MM.1S (cell line): Measurements from ENCODE around the gene NCAM2.

Experiments
- DNase-seq: peaks from one replicate; pipeline ENCODE4 v3.0.0-alpha.2; 2015
- H2AFZ ChIP-seq: fragments of 300-600 bp; sonication (generic); 2 replicates; pipeline ENCODE4 v1.6.0; 2016; ENCODE audit warnings: antibody characterized with exemption, low read length
- H3F3A ChIP-seq: fragments of 300-600 bp; sonication (generic); 2 replicates; pipeline ENCODE4 v1.6.1; 2016; ENCODE audit warnings: mild to moderate bottlenecking, antibody characterized with exemption, low read length, moderate library complexity, mixed read lengths; ENCODE audit not compliant: insufficient read depth
- H3K27ac ChIP-seq: fragments of 300-600 bp; sonication (generic); 2 replicates; pipeline ENCODE4 v1.5.1; 2016; ENCODE audit warnings: mild to moderate bottlenecking, low read length
- H3K27me3 ChIP-seq: fragments of 300-600 bp; sonication (generic); replicated peaks from 2 replicates; pipeline ENCODE4 v1.6.0; 2016; ENCODE audit warnings: low read length; ENCODE audit not compliant: insufficient read depth
- H3K36me3 ChIP-seq: fragments of 300-600 bp; sonication (generic); replicated peaks from 2 replicates; pipeline ENCODE4 v1.6.1; 2016; ENCODE audit warnings: mild to moderate bottlenecking, low read length, mixed read lengths; ENCODE audit not compliant: insufficient read depth
- H3K4me1 ChIP-seq: fragments of 300-600 bp; sonication (generic); 2 replicates; pipeline ENCODE4 v1.6.1; 2016; ENCODE audit warnings: low read length, mixed read lengths
- H3K4me2 ChIP-seq: fragments of 300-600 bp; sonication (generic); 2 replicates; pipeline ENCODE4 v1.6.0; 2016; ENCODE audit warnings: low read depth, low read length
- H3K4me3 ChIP-seq: fragments of 300-600 bp; sonication (generic); 2 replicates; pipeline ENCODE4 v1.5.1; 2016; ENCODE audit warnings: low read length, mixed read lengths
- H3K79me2 ChIP-seq: fragments of 300-600 bp; sonication (generic); 2 replicates; pipeline ENCODE4 v1.6.1; 2016; ENCODE audit warnings: mixed run types, low read length, mixed read lengths
- H3K9ac ChIP-seq: fragments of 300-600 bp; sonication (generic); 2 replicates; pipeline ENCODE4 v1.6.1; 2016; ENCODE audit warnings: low read length, mixed read lengths
- H3K9me2 ChIP-seq: fragments of 300-600 bp; sonication (generic); replicated peaks from 2 replicates; pipeline ENCODE4 v1.6.1; 2016; ENCODE audit warnings: mild to moderate bottlenecking, low read length, mixed read lengths; ENCODE audit not compliant: insufficient read depth
- H3K9me3 ChIP-seq: fragments of 300-600 bp; sonication (generic); replicated peaks from 2 replicates; pipeline ENCODE4 v1.6.1; 2016; ENCODE audit warnings: mild to moderate bottlenecking, low read length, mixed read lengths; ENCODE audit not compliant: insufficient read depth
- H4K20me1 ChIP-seq: fragments of 300-600 bp; sonication (generic); 2 replicates; pipeline ENCODE4 v1.6.1; 2016; ENCODE audit warnings: mild to moderate bottlenecking, low read length, moderate library complexity, mixed read lengths; ENCODE audit not compliant: insufficient read depth
- EZH2 ChIP-seq: fragments of 300-600 bp; sonication (generic); optimal IDR thresholded peaks from 2 replicates; pipeline ENCODE3; 2017; ENCODE audit warnings: low read depth, mild to moderate bottlenecking, antibody characterized with exemption, low read length, mixed read lengths
- EZH2phosphoT487 ChIP-seq: fragments of 300-600 bp; sonication (generic); IDR thresholded peaks from 2 replicates; pipeline ENCODE4 v1.6.1; 2018; ENCODE audit warnings: antibody characterized with exemption, low read length
- TF ChIP-seq, protein P1 (sequence below): fragments of 300-600 bp; sonication (generic); IDR thresholded peaks from 2 replicates; pipeline ENCODE4 v1.5.1; 2016; ENCODE audit warnings: antibody characterized with exemption, low read length, mixed read lengths

Gene NCAM2

DNA sequence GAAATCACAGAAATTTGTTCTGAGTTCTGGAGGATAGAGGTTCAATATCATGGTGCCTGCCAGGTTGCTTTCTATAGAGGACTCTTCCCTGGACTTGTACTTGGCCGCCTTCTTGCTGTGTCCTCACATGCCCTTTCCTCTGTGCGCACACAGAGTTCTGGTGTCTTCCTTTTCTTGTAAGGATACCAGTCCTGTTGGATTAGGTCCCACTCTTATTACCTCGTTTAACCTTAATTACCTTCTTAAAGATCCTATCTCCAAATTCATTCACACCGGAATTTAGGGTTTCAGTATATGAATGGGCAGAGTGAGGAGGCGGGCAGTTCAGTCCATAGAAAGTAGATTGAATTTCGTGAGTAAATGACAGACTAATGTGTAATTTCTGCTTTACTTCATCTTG lies 413.9 kb downstream of the NCAM2 start:
- Histone ChIP-seq H3K79me2 (no peaks in the 10 kb centered on the region), H2AFZ (no peak overlapping the region), H3K4me2 (no peak overlapping the region), H3K9me2 (no peaks in the 10 kb centered on the region), H3K36me3 (no peaks in the 10 kb centered on the region), H3K27ac (no peak overlapping the region), H3K9ac (no peak overlapping the region), H4K20me1 (no peaks in the 10 kb centered on the region), H3K4me1 (peaks cover 4% of the 10 kb centered on the region), H3F3A (no peaks in the 10 kb centered on the region), H3K4me3 (no peak overlapping the region), H3K9me3 (no peaks in the 10 kb centered on the region), H3K27me3 (no peaks in the 10 kb centered on the region)
- no peak for DNase-seq
- no peak for TF ChIP-seq EZH2
- TF ChIP-seq EZH2phosphoT487: no peak
- TF ChIP-seq, protein P1, sequence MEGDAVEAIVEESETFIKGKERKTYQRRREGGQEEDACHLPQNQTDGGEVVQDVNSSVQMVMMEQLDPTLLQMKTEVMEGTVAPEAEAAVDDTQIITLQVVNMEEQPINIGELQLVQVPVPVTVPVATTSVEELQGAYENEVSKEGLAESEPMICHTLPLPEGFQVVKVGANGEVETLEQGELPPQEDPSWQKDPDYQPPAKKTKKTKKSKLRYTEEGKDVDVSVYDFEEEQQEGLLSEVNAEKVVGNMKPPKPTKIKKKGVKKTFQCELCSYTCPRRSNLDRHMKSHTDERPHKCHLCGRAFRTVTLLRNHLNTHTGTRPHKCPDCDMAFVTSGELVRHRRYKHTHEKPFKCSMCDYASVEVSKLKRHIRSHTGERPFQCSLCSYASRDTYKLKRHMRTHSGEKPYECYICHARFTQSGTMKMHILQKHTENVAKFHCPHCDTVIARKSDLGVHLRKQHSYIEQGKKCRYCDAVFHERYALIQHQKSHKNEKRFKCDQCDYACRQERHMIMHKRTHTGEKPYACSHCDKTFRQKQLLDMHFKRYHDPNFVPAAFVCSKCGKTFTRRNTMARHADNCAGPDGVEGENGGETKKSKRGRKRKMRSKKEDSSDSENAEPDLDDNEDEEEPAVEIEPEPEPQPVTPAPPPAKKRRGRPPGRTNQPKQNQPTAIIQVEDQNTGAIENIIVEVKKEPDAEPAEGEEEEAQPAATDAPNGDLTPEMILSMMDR: no peak

DNA sequence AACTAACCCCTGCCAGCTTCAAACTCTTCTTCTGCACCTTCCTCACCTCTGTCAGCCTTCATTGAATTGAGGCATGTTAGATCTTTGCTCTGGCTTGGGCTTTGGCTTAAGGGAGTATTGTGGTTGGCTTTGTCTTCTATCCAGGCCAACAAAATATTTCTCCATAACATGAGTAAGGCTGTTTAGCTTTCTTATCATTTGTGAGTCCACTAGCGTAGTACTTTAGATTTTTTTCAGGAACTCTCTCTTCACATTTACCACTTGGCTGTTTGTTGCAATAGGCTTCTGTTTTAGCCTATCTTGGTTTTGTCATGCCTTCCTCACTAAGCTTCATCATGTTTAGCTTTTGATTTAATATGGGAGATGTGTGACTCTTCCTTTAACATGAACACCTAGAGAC lies 417.5 kb downstream of the NCAM2 start:
- H3K9me2 ChIP-seq: no peaks in the 10 kb centered on the region
- no peaks in the 10 kb centered on the region for H3K9me3 ChIP-seq
- no peaks in the 10 kb centered on the region for H4K20me1 ChIP-seq
- no peak overlapping the region for H2AFZ ChIP-seq
- H3K9ac ChIP-seq: no peak overlapping the region
- no peaks in the 10 kb centered on the region for H3K36me3 ChIP-seq
- TF ChIP-seq EZH2 (no peak), EZH2phosphoT487 (no peak)
- TF ChIP-seq, protein P1: no peak
- no peak overlapping the region for H3K4me3 ChIP-seq
- no peak overlapping the region for H3K4me2 ChIP-seq
- no peak overlapping the region for H3K27ac ChIP-seq
- no peaks in the 10 kb centered on the region for H3K79me2 ChIP-seq
- H3K4me1 ChIP-seq: no peaks in the 10 kb centered on the region
- H3K27me3 ChIP-seq: no peaks in the 10 kb centered on the region
- no peaks in the 10 kb centered on the region for H3F3A ChIP-seq
- DNase-seq: no peak

DNA sequence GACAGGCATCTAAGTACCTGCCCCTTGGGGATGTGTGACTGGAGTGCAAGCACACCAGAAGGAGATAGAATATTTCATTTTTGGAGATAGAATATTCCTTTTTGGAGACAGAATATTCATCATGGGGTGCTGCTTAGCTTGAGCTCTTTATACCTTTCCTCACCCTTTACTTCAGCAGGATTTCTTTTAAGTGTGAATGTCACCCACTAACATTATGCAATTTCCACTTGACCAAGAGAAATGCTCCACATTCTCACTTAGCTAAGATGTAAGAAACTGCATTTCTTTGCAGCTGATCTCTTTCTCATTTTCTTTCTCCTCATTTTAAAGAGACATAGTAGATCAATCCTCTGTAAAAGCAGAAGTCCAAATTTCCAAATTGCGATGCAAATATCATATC lies 436.7 kb downstream of the NCAM2 start:
- Histone ChIP-seq H3K79me2 (no peaks in the 10 kb centered on the region), H3K9me2 (no peaks in the 10 kb centered on the region), H3K4me3 (no peak overlapping the region), H3F3A (no peaks in the 10 kb centered on the region), H3K36me3 (no peaks in the 10 kb centered on the region), H3K9ac (no peak overlapping the region), H3K9me3 (no peaks in the 10 kb centered on the region), H3K4me2 (no peak overlapping the region), H3K4me1 (no peaks in the 10 kb centered on the region), H2AFZ (no peak overlapping the region), H4K20me1 (no peaks in the 10 kb centered on the region), H3K27ac (no peak overlapping the region), H3K27me3 (no peaks in the 10 kb centered on the region)
- no peak for TF ChIP-seq EZH2
- TF ChIP-seq EZH2phosphoT487: no peak
- TF ChIP-seq, protein P1: no peak
- no peak for DNase-seq
